OCI-M2 (cell line): Measurements from ENCODE around the gene ITM2C.

Experiments
- DNase-seq: peaks from one replicate; lab custom pipeline; 2025; ENCODE audit not compliant: unreplicated experiment; lab: John Stamatoyannopoulos, UW

Gene ITM2C

GRCh38 chr2:230889911-230890601, 25.3 kb downstream of the ITM2C start:
- DNase-seq, result no peak

DNA sequence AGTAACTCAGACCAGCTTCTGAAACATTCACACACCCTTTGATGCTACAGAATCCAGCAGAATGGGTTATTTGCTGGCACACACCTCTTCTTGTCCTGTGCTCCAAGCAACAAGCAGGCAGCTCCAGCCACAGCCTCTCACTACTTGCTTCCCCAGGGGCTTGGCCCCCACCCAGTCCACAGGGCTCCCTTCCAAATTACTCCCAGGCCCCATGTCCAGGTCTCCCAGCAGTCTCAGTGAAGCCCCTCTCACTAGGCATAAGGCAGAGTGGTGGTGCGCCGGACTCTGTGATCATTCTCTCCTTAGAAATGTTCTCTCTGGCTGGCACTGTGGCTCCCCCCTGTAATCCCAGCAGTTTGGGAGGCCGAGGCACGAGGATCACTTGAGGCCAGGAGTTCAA, 25.9 kb downstream of the ITM2C start:
- DNase-seq, result no peak

- no peak for DNase-seq
These were observed 26.3 kb downstream of the ITM2C start for GRCh38 chr2:230891064-230891463.

DNA sequence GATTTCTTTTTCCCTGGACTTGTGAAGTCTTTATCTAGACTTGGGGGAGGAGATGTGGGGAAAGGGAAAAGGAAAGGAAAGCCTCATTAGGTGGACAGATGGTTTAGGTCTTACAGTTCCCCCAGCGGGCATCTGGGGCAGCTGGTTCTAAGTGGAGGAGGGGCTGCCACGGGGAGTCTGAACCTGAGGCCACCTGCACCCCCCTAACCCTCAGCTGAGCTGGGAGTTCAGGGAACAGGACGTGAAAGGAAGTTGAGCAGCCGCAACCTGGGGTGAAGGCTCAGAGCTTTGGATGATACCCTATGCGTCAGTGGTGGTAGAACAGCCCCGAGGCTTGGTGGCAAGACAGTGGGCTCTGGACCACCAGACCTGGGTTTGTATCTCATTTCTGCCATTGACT, 26.8 kb downstream of the ITM2C start:
- DNase-seq, result no peak

- no peak for DNase-seq
These were observed 28.6 kb downstream of the ITM2C start for GRCh38 chr2:230893338-230893737.

- DNase-seq, result no peak
These were observed 29.4 kb downstream of the ITM2C start for GRCh38 chr2:230893841-230894781.

DNA sequence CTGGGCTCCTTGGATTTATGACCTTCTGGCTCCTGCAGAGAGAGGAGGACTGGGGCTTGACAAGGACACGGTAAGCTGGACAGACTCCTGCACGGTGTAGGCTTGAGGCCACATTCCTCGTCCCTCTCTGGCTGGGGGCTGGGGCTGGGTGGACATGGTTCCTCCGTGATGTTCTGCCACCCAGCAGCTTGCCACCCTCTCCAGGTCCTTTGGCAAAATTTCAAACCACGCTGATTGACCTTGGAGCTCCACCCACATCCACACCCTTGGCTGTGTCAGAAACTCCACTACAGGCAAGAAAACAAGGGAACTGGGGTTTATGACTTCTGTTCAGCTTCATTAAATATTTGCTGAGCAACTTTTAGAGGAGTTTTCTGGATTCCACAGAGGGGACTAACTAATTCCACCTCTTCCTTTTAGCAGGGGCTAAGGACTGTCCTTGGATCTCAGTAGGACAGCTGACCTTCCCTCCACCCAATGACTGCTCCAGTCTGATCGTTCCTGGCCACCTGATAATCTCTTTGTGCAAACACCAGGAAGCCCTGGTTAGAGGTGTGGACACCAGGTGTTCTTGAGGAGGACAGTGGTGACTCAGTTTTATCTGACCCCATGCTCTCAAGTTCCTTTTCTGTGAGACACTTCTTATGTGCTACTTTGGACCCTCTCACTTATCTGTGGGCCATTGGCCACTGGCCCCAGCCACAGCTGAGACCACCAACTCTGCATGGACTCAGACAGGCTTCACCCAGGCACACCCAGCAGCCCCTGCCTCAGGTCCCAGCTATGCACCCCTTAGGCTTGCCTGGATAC, 31.0 kb downstream of the ITM2C start:
- DNase-seq, result no peak

- DNase-seq, result no peak
These were observed 31.8 kb downstream of the ITM2C start for GRCh38 chr2:230896346-230897115.

DNA sequence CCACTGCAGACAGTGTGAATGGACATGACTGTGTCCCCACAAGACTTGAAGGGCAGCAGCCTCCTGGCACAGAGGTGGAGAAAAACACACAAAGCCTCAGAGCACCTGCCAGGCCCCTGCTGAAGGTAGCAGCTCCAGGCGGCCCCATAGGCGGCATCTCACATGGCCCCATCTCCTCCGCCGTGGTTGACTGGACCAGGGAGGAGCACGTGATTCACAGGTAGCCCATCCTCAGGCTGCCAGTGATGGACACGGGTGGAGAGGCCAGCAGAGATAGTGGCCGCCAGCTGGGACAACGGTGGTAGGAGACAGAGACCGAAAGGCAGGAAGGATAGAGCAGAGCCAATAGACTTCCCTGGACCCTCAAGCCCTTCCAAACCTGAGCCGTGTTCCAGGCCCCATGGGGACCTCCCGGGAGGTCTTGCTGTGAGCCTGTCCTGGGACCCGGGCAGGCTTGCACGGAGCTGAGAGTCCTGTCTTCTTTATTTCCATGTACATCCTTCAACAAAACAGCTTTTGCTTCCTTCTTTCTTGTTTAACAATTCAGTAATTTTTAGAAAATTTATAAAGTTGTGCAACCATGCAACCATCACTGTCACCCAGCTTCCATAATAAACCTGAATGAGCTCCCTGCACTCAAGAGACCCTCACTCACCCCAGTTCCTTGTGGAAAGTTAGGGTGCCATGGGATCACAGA, 33.4 kb downstream of the ITM2C start:
- DNase-seq, result no peak

DNA sequence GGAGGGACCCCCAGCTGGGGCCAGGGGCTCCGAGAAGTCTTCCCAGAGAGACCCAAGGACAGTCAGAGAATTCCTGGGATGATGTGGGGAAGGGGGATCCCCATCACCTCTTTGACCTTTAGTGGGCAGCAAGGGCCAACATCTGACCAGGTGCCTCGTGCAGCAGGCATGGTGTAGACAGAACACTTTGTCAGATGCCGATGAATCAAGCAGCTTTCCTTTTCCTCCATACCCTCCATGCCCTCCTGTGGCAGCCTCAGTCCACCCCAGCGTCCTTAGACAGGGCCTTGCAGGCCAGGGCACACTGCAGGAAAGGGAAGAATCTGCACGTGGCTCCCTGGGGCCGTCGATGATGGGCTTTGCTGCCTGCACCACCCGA, 34.0 kb downstream of the ITM2C start:
- DNase-seq, result no peak

GRCh38 chr2:230899287-230899686, 34.5 kb downstream of the ITM2C start:
- no peak for DNase-seq

DNA sequence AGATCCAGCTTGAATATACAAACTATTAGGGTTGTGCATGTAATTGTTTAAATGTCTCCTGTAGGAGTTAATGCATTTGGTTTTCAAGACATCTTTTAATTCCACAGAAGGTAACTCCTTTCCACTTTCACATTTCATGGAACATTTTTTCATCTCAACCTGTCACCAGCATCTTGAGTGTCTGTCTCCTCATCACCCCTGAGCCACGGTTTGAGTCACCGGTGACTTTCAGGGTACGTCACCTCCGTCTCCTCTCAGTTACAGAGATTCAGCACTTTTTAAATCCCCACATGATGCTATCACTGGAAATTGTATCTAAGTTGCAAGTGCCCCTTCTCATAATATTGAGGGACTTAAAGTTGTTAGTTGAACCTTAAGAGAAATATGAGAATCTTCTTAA, 35.0 kb downstream of the ITM2C start:
- no peak for DNase-seq

- no peak for DNase-seq
These were observed 35.7 kb downstream of the ITM2C start for GRCh38 chr2:230900336-230900995.

DNA sequence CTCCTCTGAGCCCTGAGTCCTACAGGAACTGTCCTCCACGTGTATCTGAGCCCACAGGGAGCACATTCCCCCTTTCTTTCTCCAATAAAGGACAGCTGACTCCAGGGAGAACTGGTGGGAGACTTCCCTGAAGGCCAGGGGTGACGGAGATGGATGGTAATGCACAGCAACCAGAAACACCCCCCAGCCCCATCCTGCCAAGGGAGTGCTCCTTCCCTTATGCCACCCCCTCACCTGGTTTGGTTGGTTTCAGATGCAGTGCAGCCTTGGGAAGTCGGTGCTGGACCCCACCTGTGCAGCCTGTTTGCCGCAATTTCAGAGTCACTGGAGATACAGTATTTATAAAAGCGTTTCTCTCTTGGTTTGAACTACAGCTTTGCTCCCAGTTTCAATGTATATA, 36.3 kb downstream of the ITM2C start:
- DNase-seq, result no peak

DNA sequence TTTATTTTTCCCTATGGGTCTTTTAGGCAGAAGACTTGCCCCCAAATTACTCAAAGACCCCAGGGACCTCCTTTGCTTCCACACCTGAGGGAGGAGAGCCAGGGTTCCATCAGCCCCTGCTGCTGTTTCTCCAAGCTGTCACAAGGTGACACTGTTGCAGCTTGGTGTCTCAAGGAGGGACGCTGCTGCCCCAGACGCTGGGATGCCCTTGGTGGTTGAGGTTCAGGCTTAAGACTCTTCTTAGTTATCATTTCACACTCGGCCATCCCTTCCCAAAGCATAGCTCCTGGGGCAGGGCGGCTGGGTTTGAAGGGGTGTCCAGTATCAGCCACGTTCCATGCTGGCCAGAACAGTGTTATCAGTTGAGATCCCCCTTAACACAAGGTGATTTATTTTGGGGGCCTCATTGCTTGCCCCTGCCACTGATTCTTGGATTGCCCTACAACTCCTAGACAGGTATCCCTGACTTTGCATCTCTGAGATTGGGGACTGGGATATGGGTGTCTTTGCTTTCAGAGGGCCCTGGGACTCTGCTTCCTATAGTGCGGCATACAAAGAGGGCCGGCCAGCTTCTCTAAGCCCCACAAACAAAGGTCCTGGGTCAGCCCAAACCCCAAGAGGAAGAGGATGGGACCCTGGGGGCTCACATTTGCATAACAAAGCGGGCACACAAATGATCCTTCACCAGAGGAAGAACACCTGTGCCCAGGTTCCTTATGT, 37.6 kb downstream of the ITM2C start:
- peak; percentile 16 for DNase-seq

- no peak for DNase-seq
These were observed 38.7 kb downstream of the ITM2C start for GRCh38 chr2:230903231-230904150.

- no peak for DNase-seq
These were observed 40.2 kb downstream of the ITM2C start for GRCh38 chr2:230904856-230905447.
